HepG2 (cell line): ENCODE measurements around the gene ZNF771. TPM values are rescaled to one million over a fixed set of nuclear protein-coding genes. Genes with fewer than 3 reads are reported as not detected.

Experiments
- CBX5 ChIP-seq: sonication (generic); formaldehyde crosslinking; IDR thresholded peaks from 2 replicates; pipeline ENCODE4 v1.4.0; 2020; ENCODE audit warnings: missing genetic modification reagents, borderline replicate concordance
- CSRNP1 ChIP-seq: sonication (generic); formaldehyde crosslinking; IDR thresholded peaks from 2 replicates; pipeline ENCODE4 v1.8.1; 2023; ENCODE audit warnings: mild to moderate bottlenecking, missing genetic modification reagents
- DMAP1 ChIP-seq: IDR thresholded peaks from 2 replicates; pipeline ENCODE4 v1.6.1; 2016
- FOXA1 ChIP-seq, 2 experiments: fragments of 450-650 bp in 1 of 2; sonication (generic) in 1 of 2; formaldehyde crosslinking in 1 of 2; IDR thresholded peaks; 2 replicates each; pipeline versions ENCODE4 v1.4.0 to v1.6.1; 2016 to 2020; ENCODE audit warnings: missing genetic modification reagents in 1 of 2
- MTA1 ChIP-seq: sonication (generic); formaldehyde crosslinking; IDR thresholded peaks from 2 replicates; pipeline ENCODE4 v1.4.0; 2020; ENCODE audit warnings: missing genetic modification reagents, mild to moderate bottlenecking, borderline replicate concordance
- NFE2 ChIP-seq: sonication (generic); formaldehyde crosslinking; IDR thresholded peaks from 2 replicates; pipeline ENCODE4 v1.4.0; 2020; ENCODE audit warnings: missing genetic modification reagents
- NR1H2 ChIP-seq: sonication (generic); formaldehyde crosslinking; IDR thresholded peaks from 2 replicates; pipeline ENCODE4 v1.8.1; 2022; ENCODE audit warnings: low read depth, missing genetic modification reagents, borderline replicate concordance
- PCBP2 ChIP-seq: fragments of 200-400 bp; formaldehyde crosslinking; optimal IDR thresholded peaks from 2 replicates; pipeline ENCODE3; 2018; ENCODE audit warnings: low read length, low read depth; ENCODE audit not compliant: poor library complexity, severe bottlenecking
- POLR2AphosphoS5 ChIP-seq: IDR thresholded peaks from 2 replicates; pipeline ENCODE4 v1.6.1; 2012; ENCODE audit warnings: low read depth, low read length
- RAD21 ChIP-seq: fragments of 450-650 bp; formaldehyde crosslinking; IDR thresholded peaks from 2 replicates; pipeline ENCODE4 v1.5.0; 2020; ENCODE audit warnings: mild to moderate bottlenecking
- RARG ChIP-seq: sonication (generic); formaldehyde crosslinking; IDR thresholded peaks from 2 replicates; pipeline ENCODE4 v1.4.0; 2020; ENCODE audit warnings: low read depth, mild to moderate bottlenecking, missing genetic modification reagents
- RBAK ChIP-seq: sonication (generic); formaldehyde crosslinking; IDR thresholded peaks from 2 replicates; pipeline ENCODE4 v1.5.1; 2020; ENCODE audit warnings: mild to moderate bottlenecking, missing genetic modification reagents
- SMARCC2 ChIP-seq: fragments of 450-650 bp; IDR thresholded peaks from 2 replicates; pipeline ENCODE4 v1.6.1; 2017; ENCODE audit warnings: antibody characterized with exemption, mild to moderate bottlenecking
- TOE1 ChIP-seq: sonication (generic); formaldehyde crosslinking; IDR thresholded peaks from 2 replicates; pipeline ENCODE4 v1.4.0; 2020; ENCODE audit warnings: mild to moderate bottlenecking, missing genetic modification reagents
- ZBTB33 ChIP-seq: sonication (generic); formaldehyde crosslinking; IDR thresholded peaks from 2 replicates; pipeline ENCODE4 v1.4.0; 2020; ENCODE audit warnings: missing genetic modification reagents
- ZHX1 ChIP-seq: sonication (generic); formaldehyde crosslinking; IDR thresholded peaks from 2 replicates; pipeline ENCODE4 v1.8.1; 2022; ENCODE audit warnings: low read depth, mild to moderate bottlenecking, missing genetic modification reagents
- ZNF75D ChIP-seq: sonication (generic); formaldehyde crosslinking; IDR thresholded peaks from 2 replicates; pipeline ENCODE4 v1.8.1; 2023; ENCODE audit warnings: missing genetic modification reagents, mild to moderate bottlenecking, borderline replicate concordance
- polyA plus RNA-seq, 8 experiments: library from polyadenylated mRNA; depleted of rRNA in 3 of 8; stranded (reverse) in 7 of 8; unstranded in 1 of 8; fragments of >200 nt; fragmentation: Illumina TruSeq in 4 of 8; extraction: Trizol in 4 of 8; gene quantifications; 2 replicates each; pipeline versions ENCODE4 v1.2.1 to v1.2.3, GENCODE V29; 2011 to 2016; ENCODE audit warnings: low read depth in 4 of 8, missing spikeins in 1 of 8, mixed read lengths in 1 of 8; ENCODE audit not compliant: insufficient read depth in 1 of 8
- total RNA-seq, 5 experiments: library from RNA; depleted of rRNA; stranded (reverse); fragments of >200 nt; fragmentation: Illumina TruSeq; extraction: Trizol; gene quantifications; 2 replicates each; pipeline ENCODE4 v1.2.3, GENCODE V29; 2016; ENCODE audit warnings: low read depth in 1 of 5
- TF ChIP-seq, protein P1 (sequence below): sonication (generic); formaldehyde crosslinking; IDR thresholded peaks from 2 replicates; pipeline ENCODE4 v1.5.0; 2020; ENCODE audit warnings: missing genetic modification reagents
- TF ChIP-seq, protein P2 (sequence below): sonication (generic); formaldehyde crosslinking; IDR thresholded peaks from 2 replicates; pipeline ENCODE4 v1.4.0; 2020; ENCODE audit warnings: missing genetic modification reagents

Gene ZNF771
- total and polyA plus RNA-seq, 2 of the 13 experiments (the other 11 are each of a cell fraction or from before 2014, with no cell fraction given), result 5.0 to 11.8 TPM

DNA sequence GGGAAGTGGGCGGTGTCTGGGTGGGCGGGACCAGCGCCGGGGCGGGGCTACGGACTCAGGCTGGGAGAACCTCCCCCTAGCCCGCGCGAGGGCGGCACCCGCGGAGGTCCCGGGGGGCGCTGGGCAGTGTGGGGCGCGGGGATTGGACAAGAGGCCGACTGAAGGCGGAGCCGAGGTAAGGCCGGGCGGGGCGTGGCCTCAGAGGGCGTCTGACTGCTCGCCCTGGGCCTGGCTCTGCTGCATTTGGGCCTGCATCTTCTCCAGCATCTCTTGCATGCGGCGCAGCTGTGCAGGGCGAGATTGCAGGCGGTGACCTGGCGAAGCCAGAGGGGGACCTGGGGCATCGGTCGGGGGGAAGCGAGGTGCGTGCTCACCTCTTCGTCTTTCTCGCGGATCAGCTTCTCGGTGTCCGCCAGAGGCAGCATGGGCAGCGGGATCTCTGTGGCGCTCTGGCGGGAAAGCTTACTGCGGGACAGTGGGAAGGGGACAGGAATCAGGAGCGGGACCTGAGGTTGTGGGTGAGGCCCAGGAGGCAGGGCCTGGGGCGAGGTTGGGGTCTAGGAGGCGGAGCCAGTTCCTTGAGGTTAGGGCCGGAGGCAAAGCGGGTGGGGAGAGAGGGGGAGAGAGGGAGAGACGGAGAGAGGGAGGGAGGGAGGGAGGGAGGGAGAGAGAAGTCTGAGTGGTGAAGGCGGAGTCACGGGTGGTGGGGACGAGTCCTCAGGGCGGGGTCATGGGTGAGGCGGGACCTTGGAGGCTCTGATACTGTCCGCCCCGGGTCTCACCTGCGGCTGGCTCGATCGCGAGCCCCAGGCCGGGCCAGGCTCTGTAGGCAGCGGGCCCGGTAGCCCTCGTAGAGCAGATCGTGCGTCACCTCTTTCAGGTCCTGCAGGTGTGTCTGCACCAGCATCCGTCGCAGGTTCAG is 28.9 kb upstream of the ZNF771 start (continued):
- TF ChIP-seq, protein P1, sequence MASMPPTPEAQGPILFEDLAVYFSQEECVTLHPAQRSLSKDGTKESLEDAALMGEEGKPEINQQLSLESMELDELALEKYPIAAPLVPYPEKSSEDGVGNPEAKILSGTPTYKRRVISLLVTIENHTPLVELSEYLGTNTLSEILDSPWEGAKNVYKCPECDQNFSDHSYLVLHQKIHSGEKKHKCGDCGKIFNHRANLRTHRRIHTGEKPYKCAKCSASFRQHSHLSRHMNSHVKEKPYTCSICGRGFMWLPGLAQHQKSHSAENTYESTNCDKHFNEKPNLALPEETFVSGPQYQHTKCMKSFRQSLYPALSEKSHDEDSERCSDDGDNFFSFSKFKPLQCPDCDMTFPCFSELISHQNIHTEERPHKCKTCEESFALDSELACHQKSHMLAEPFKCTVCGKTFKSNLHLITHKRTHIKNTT, result no peak
- TF ChIP-seq ZNF75D (no peak), RBAK (CRISPR knock-in tag) (peak; percentile 65; the same call in 1 of the 2 replicates), ZHX1 (CRISPR knock-in tag) (peak; percentile 73; the same call in 1 of the 2 replicates), CSRNP1 (CRISPR knock-in tag) (peak; percentile 82; the same call in 1 of the 2 replicates), DMAP1 (CRISPR knock-in tag) (peak; percentile 51; the same call in 1 of the 2 replicates), SMARCC2 (no peak), FOXA1 (IDR thresholded peaks at IDR 0.05) (no peak), FOXA1 (CRISPR knock-in tag; IDR thresholded peaks at IDR 0.05) (peak; percentile 11; the same call in 1 of the 2 replicates), NFE2 (CRISPR knock-in tag) (no peak), RAD21 (peak; percentile 55), POLR2AphosphoS5 (peak; percentile 91), NR1H2 (peak; percentile 73; the same call in 1 of the 2 replicates), ZBTB33 (0 out of 2 replicates have a peak, but pooled peaks have one; percentile 36), PCBP2 (peak; percentile 71), CBX5 (CRISPR knock-in tag) (peak; percentile 42; the same call in 1 of the 2 replicates), MTA1 (CRISPR knock-in tag) (peak; percentile 59), RARG (CRISPR knock-in tag) (0 out of 2 replicates have a peak, but pooled peaks have one; percentile 57), TOE1 (CRISPR knock-in tag) (no peak)
- TF ChIP-seq, protein P2, sequence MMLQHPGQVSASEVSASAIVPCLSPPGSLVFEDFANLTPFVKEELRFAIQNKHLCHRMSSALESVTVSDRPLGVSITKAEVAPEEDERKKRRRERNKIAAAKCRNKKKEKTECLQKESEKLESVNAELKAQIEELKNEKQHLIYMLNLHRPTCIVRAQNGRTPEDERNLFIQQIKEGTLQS (CRISPR knock-in tag), result peak; percentile 47; the same call in 1 of the 2 replicates
